Activated CD8-positive, alpha-beta memory T cell treated with anti-CD3 and anti-CD28 coated beads, Interleukin-2, amount 50 U/mL, for 48 hours (primary cell): Measurements from ENCODE around the gene PPP1R3F.
"Not testable (repeated sequence)": the region's sequence is repeated elsewhere in the genome, so short reads cannot be mapped to it uniquely, and the experiment has no call there.

ENCODE experiments used
- DNase-seq: peaks from one replicate; pipeline ENCODE4 v3.0.0-alpha.2; 2020

PPP1R3F gene

GRCh38 chrX:49276207-49276606 lies 6.6 kb downstream of the PPP1R3F start:
- no peak for DNase-seq

GRCh38 chrX:49276671-49277534 lies 7.3 kb downstream of the PPP1R3F start:
- peak; percentile 61 for DNase-seq

- DNase-seq = no peak
Measured at GRCh38 chrX:49277535-49277830, 7.9 kb downstream of the PPP1R3F start.

GRCh38 chrX:49278081-49278480 lies 8.5 kb downstream of the PPP1R3F start:
- no peak for DNase-seq

- DNase-seq = no peak
Measured at GRCh38 chrX:49282647-49283011, 13.0 kb downstream of the PPP1R3F start.

GRCh38 chrX:49284212-49284611 lies 14.6 kb downstream of the PPP1R3F start:
- no peak for DNase-seq

- DNase-seq = no peak
Measured at GRCh38 chrX:49286136-49286535, 16.5 kb downstream of the PPP1R3F start.

GRCh38 chrX:49286581-49286980 lies 17.0 kb downstream of the PPP1R3F start:
- DNase-seq = no peak

GRCh38 chrX:49287665-49288064 lies 18.1 kb downstream of the PPP1R3F start:
- DNase-seq = no peak

- DNase-seq = no peak
Measured at GRCh38 chrX:49290215-49290614, 20.6 kb downstream of the PPP1R3F start.

GRCh38 chrX:49291615-49292337 lies 22.2 kb downstream of the PPP1R3F start:
- DNase-seq = peak; percentile 85

GRCh38 chrX:49292400-49293362 lies 23.1 kb downstream of the PPP1R3F start:
- DNase-seq = no peak

- not testable (repeated sequence) for DNase-seq
Measured at GRCh38 chrX:49299293-49299692, 29.7 kb downstream of the PPP1R3F start.

GRCh38 chrX:49300703-49301102 lies 31.1 kb downstream of the PPP1R3F start:
- DNase-seq = no peak

- no peak for DNase-seq
Measured at GRCh38 chrX:49303346-49303745, 33.8 kb downstream of the PPP1R3F start, which contains the start of gene GAGE10. Gene GAGE10, plus strand, starts transcription at chrX:49303646. Its CDS starts 1,214 bp downstream, at chrX:49304860.

- not testable (repeated sequence) for DNase-seq
Measured at GRCh38 chrX:49307775-49308174, 38.2 kb downstream of the PPP1R3F start.

- no peak for DNase-seq
Measured at GRCh38 chrX:49308604-49309269, 39.1 kb downstream of the PPP1R3F start.

- no peak for DNase-seq
Measured at GRCh38 chrX:49309401-49309981, 39.9 kb downstream of the PPP1R3F start.

GRCh38 chrX:49310371-49310770 lies 40.8 kb downstream of the PPP1R3F start:
- no peak for DNase-seq

- DNase-seq = no peak
Measured at GRCh38 chrX:49312176-49312575, 42.6 kb downstream of the PPP1R3F start.

- no peak for DNase-seq
Measured at GRCh38 chrX:49316085-49316484, 46.5 kb downstream of the PPP1R3F start.

GRCh38 chrX:49321737-49322136 lies 52.1 kb downstream of the PPP1R3F start, which contains the start of gene GAGE12J:
Gene GAGE12J, plus strand, starts transcription at chrX:49322037. Its CDS starts 1,157 bp downstream, at chrX:49323194.
- DNase-seq = not testable (repeated sequence)
